GM18861 (cell line): ENCODE measurements around the gene TEX2.

Experiments
- ATAC-seq: cut with Tn5 transposase; IDR thresholded peaks from one replicate; pipeline ENCODE4 v1.9.1; 2021; ENCODE audit not compliant: unreplicated experiment

The TEX2 gene

DNA sequence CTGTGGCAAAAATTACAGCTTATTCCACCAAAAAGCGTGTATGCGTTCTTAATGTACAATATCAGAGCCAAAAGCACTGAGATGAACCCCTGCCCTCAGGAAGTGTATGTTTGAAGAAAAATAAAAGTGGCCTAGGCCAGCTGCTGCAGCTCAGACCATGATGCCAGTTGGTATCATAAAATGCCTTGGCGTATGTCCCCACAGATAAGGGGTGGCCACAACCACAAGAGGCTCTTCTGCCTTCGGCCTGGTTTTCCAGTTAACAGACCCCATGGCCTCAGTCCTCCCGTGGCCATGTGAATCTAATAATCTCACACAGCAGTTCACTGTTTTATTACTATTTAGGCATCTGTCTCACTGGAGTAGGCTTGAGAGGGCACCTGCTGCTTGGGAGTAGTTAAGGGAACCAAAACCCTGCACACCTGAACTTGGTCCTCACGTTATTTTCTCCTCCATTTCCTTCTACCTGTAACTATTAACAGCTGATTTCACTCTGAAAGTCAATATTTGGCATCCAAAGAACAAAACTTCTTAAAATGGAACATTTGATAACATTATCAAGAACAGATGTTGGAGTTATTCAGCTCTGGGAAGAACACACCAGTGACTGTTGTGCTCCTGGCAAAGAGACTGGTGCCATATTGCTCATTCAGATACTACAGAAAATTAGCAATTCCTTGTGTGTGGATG is 98.3 kb downstream of the TEX2 start:
- ATAC-seq = no peak

DNA sequence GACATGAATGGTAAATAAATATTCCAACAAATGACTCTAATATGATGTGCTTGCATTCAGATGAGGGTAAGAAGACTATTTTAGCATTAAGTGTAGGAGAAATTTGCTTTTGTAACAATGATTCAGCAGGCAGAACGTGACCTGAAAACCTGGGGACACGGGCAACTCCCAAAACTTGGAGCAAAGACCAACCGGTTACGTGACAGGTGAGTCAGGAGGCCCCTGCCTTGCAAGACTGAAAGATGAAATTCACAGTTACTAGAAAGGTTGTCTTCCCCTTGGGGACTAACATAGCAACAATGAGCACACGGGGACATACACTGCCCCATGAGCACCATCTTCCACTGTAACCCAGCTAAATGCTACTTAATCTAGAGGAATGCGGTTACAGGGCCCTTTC is 99.6 kb downstream of the TEX2 start:
- ATAC-seq = no peak

DNA sequence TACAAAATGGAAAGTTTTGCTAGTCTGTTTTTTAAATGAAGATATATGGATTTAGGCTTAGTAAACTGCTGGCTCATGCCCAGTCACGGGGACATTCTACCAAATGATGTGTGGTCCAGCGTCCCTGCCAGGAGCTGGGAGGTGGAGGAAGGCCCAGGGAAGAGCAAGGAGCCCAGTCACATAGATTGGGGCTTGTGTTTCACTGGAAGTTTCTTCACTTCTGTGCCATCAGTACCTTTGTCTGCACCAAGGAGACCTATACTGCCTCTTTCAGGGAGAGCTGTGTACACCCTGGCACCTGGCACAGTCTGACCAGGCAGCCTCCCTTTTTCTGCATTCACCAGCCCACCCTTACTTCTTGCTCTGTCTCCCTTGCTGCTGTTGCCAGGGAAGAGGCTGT is 100.5 kb downstream of the TEX2 start:
- no peak for ATAC-seq

DNA sequence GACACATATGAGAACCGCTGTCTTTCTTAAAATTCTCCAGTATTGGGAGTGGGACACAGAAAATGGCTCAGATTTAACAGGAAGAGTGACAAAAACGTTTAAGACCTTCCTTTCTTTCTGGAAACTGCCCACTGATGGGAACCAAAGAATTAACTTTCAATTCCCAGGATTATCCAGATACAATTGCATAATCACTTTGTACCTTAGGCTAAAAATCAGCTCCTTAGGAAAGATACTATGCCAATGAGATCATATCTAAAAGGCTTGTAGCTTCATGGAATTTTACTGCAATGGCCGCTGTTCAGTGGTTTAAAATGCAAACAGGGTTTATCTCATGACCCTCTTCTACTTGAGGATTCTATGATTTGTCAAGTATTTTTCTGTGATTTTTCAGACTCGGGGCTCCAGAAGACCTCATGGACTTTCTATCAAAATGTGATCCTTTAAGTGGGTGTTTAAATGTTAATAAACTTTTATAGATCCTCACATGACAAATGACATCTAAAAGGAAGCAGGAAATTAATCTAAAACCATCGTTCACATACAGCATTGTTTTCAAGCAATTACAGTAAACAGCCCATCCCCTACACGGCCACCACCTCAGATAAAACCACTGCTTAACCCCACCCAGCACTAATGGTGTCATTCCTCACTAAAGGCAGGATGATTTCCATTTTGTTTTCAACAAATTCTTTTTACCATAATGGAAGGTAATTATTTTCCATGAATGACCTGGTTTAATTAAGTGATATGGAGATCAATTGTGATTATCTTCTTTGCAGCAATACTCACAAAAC is 101.5 kb downstream of the TEX2 start:
- ATAC-seq = no peak

DNA sequence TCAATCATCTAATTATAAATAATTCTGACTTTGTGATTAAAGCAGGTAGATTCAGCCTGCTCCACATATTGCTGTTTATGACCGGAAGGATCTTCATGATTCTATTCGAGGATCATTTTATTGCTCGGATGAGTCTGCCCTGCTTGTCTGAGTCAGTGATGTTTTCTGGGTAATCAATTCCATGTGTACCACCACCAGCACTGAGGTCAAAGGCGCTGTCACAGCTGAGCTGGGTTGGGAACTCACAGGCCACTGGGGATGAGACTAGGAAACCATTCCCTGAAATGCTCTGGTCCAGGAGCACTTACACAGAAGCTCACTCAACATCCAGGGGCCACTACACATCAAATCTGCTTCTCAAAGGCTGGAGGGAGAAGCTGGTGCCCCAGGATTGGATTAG is 102.7 kb downstream of the TEX2 start:
- no peak for ATAC-seq

DNA sequence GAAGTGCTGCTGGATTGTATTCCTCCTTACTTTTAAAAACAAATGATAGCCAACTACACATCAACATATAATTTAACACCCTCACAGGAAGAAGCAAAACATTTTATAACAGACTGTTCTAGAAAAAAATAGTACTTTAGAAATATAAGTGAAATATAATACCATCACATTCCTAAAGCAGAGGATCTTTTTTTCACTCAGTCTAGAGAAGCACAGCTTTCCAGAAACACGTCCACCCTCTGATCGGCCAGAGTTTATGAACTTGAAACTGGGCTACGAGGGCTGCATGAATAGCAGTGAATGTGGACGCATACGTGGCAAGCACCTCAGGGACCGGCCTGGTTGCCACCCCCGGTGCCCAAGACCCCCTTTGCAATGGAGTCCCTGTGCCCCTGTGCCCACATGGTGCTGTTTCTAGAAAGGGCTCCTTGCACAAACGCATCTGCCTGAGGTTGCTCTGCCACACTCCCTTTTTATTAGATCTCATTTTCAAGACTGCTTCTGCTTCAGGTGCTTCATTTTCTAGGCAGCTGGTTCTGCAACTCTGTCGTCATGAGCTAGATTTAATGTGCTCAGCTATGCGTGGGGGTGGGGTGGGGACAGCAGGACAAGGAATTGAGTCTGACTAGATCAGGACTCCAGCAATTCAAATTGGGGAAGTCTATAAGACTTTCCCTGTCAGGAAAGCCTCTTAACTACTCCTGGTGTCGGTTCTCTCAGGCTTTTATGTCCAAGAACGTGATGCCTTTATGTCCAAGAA is 104.0 kb downstream of the TEX2 start:
- no peak for ATAC-seq

DNA sequence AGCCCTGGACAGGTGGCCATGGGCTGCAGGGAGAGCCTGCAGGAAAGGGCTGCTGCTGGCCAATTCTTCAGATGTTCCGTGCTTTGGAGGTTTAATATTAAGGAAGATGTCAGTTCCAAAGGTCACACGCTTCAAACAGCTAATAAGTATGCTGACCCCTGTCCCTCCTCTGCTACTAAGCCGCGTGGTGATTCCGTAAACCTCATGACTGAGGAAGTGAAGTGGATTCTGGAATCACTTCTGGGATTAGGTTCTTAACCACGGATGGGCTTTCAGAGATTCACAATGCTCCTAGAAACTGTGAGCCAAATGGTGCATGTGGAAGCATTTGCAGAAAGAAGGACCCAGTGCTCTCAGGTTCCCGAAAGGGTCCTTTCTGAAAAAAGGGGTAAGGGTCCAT is 104.7 kb downstream of the TEX2 start:
- ATAC-seq = no peak

DNA sequence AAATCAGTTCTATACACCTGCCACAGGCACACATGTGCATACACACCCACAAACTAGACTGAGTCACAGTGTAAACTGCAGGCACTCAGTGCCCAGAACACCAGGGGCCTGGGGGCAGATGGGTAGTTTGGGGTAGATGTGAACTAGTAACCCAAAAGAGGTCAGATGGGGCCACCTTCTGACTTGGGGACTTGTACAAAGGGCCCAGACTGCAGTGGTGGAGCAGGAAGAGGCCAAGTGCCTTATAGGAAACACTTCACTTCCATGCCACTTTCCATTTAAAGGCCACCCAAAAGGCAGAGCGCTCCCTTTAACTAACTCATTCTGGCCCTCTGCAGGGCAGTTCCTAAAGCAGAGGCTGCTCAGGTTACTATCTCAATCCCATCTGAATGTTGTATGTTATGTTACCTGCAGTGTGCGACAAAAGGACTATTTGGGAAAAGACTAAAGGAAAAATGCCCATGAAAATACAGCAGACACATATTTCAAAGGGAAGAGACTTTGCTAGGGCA is 105.3 kb downstream of the TEX2 start:
- ATAC-seq = no peak

DNA sequence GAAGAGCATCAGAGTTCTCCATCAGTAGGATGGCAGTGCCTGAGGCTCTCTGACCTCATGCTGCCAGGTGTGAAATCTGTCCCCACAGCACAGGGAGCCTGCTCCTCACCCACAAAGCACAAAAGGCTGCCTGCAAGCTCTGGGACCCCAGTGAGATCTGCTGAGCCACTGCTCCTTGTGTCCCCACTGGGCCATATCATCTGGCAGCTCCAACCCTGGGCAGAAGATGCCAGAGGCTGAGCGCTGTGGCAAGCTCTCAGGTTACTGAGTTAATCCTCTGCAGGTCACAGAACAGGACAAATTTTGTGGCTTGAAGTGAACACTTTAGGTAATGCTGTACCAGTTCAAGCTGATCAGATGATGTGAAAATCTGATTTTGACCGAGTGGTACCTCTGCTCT is 106.4 kb downstream of the TEX2 start:
- no peak for ATAC-seq

DNA sequence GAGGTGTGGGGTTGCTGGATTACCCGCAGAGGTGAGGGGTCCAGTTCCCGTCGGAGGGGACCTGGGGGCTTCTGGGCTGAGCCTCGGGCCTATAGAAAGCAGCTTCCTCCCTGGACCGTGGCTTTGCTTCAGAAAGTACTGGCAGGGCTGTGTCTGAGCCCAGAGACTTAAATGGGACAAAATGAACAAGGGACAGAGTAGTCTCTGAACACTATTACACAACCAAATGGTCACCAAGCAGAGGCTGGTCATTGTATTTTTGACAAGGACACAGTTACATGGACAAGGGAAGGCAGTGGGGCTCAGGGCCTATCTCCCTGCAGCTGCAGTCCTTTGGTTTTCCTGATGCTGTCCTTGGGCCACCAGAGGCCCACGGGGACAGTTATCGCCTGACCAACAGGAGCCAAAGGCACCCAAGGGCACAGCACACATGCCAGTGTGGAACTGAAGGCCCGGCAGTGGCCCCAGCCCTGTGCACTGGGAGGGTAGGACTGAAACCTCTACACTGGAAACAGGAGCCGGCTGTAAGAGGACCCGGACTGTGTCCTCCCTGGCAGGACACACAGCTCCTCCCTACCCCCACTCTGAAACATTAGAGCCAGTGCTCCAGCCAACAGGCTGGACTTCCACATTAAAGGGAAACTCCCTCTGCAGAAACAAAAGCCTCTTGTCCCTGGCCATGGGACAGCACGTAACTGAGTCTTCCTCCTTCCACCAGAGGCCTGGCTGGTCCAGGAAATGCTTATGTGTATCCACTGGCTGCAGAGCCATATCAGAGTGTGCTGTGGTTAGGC is 107.1 kb downstream of the TEX2 start:
- no peak for ATAC-seq

DNA sequence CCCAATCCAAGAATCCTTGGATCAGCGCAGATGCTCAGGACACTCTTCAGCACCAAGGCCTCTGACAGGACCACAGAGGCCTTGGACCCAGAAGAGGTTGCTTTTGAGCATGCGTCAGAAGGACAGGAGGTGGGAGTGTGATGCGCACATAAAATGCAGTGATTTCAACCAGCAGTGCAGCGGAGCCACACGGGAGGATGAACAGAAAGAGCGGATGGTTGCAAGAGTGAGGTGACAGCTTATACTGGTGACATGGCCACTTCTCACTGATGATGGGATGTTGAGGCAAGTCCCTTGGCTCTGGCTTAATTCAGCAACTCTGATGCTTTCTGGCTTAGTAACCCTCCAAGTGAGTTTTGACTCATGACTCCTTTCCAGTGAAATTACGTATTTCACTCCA is 107.9 kb downstream of the TEX2 start:
- no peak for ATAC-seq

DNA sequence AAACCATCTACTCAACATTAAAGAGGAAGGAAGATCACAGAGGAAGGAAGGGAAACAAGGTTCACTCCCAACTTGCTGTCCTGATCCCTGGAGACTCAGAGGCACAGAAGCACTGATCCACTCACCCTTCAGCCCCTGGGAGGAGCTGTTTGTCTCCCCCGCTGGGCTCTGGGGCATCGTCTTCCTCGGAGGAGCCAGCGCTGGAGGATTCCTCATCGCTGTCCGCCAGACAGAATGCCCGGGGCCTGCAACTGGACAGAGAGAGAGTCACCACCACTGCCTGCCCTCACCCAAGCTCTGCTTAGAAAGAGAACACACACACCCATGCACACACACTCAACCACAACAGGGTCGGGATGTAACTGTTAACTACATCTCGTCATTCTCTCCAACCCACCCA is 108.3 kb downstream of the TEX2 start:
- no peak for ATAC-seq

DNA sequence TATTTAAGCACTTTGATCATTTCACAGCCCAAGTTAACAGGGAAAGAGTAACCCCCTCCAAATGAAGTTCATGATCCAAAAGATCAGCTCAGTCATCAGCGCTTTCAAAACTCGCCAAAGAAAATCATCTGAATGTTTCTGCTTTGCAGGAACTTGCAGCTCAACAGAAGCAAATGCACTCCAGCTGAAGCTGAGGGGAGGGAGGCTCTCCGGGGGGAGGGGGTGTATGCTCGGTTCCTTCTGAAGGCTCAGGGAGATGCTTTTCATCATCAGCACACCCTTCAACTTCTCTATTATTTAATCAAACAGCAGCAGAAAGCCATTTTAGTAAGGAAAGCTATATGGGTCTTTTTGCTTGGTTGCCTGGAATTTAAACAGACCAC is 108.8 kb downstream of the TEX2 start:
- ATAC-seq = no peak

DNA sequence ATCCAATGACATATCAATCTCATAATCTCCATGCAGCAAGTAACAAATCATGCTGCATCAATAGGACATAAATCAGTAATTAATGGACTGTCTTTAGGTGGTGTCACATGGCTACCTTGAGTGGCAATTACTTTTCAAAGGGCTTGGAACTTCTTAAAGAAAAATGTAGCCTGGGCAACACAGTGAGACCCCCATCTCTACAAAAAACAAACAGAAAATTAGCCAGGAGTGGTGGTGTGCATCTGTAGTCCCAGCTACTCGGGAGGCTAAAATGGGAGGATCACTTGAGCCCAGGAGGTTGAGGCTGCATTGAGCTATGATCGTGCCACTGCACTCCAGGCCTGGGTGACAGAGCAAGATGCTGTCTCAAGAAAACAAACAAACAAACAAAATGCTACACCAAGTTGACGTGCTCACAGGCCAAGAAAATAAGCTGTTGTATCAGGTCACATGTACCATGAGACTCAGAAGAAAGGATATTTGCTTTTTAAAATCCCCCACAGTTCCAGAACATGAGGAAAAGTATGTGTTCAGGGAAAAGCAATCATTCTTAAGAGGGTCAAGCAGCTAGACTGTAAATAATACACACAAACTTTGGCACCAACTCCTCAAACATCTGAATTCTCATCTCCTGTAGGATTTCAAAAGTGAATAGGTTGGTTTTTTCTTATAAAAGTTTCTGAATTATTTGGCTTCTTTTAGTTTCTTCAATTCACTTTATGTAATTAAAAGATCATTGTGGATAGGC is 109.3 kb downstream of the TEX2 start:
- no peak for ATAC-seq

DNA sequence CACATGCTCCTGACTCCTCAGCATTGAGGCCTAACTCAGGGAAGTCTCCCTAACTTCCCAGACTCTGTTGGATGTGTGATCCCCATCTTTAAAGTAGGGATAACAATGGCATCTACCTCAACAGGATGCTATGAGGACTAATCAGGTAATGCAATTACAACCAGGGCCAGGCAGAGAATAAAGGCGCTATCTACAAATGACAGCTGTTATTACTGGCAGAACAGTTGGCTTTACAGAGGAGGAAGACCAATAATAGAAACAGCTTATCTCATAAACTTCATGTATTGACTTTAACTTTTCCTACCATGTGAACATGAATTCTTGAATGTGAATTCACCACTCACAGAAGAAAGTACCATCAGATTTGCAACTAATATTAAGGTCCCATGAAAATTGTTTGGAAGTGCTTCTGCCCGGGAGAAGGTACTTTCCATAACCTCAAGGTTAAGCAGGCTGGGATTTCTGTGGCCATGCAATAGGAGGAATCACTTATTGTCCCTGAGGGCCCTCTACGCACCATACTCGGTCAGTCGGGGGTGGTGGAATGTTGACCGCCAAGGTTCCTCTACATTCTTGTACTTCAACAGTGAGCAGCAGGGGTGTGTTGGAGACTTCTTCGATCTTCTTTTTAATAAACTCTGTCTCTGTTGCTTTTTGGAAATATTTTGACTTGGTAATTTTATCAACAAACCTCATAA is 110.5 kb downstream of the TEX2 start:
- no peak for ATAC-seq

DNA sequence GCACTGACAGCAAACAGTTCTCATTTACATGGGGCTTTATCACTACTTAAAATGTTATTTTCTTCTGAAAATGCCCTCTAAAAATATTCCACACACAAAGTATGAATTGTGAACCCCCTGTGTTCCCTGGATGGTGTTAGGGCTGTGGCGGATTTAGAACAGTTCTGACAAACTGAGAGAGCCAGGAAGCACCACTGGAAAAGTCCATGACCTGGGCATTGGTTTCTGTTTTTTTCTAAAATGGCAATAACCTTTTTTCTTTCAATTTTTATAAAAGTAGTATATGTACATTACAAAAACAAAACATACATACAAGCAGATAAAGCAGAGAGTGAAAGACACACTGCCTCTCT is 112.1 kb downstream of the TEX2 start:
- ATAC-seq = no peak

DNA sequence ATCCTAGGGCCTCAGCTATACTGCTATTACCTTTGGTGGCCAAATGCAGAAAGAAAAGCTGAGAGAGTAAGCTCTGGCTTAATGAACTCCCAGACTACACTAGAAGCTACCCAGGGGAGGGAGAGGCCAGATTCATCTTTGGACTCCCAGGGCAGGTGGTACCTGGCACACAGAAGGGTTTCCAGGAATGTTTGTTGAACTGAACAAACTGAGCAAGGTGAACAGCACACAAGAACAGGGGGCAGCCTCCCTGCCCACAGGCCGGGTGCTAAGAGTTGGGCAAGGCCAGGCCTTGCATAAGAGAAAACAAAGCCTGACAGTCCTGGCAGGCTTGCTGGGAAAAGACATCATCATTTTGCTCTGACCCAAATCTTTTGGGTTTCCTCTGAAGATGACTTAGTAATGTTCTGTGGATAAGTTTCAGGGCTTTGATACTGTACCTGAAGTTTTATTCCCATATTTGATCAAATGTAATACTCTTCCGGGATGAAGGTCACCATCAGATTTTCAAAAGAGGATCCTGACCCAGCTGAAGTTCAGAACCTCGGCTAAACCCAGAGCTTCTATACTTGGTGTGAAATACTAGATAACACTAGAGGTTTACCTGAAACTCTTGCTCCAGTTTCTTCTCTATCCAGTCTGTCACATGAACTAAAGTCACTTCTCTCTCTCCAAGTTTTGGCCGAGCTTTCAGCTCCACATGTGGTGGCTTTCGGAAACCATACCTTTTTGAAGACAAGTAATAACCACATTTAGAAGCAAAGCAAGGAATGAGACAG is 112.6 kb downstream of the TEX2 start:
- ATAC-seq = no peak

DNA sequence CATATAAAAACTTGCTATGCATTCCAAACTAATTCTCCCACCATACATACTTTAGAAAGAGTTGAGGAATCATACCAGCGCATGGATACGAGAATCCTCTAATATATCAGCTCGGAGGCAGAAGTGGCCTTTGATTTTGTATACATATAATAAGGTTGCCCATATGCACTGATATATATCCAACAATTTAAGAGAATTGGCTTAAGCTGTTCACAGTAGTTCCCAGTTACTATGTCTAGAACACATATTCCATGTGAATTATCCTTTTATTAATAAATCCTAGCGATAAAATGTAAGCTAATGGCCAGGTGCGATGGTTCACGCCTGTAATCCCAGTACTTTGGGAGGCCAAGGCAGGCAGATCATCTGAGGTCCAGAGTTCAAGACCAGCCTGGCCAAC is 113.9 kb downstream of the TEX2 start:
- ATAC-seq = no peak

DNA sequence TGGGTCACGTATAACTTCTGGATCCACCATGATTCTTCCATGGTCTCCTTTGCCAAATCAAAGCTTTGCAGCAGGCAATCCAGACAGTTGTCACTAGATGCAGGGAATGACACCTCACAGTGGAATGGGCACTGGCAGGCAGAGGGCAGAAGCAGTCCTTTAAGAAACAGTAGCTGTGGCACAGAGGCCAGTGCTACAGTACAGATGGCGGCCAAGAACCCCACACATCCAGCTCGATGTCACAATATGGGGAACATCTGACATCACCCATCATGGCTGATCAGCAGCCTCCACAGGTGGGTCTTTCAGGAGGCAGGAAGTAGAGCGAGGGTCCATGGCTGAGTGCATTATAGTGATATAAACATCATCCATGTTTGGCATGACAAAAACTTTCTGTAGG is 114.4 kb downstream of the TEX2 start:
- no peak for ATAC-seq
